Sigmoid colon (tissue), 7 donors: ENCODE data around the gene CEP112. TPM values are rescaled to one million over a fixed set of nuclear protein-coding genes. Genes with fewer than 3 reads are reported as not detected.

Source experiments
- DNase-seq: peaks from one replicate; pipeline ENCODE4 v3.0.0-alpha.2; 2019
- H3K27ac ChIP-seq, 4 donors: fragments of 200-600 bp; sonication (generic); one replicate each; pipeline ENCODE4 v1.5.1; 2016 to 2019; ENCODE audit warnings: mild to moderate bottlenecking in 1 of 4
- H3K27me3 ChIP-seq, 3 donors: fragments of 200-600 bp; sonication (generic); one replicate each; pipeline ENCODE4 v1.5.1; 2019; ENCODE audit warnings: mild to moderate bottlenecking in 1 of 3
- H3K36me3 ChIP-seq, 4 donors: fragments of 200-600 bp; sonication (generic); one replicate each; pipeline ENCODE4 v1.5.1; 2016 to 2019
- H3K4me1 ChIP-seq, 4 donors: fragments of 200-600 bp; sonication (generic); one replicate each; pipeline ENCODE4 v1.5.1; 2017 to 2019
- H3K4me3 ChIP-seq, 4 donors: fragments of 200-600 bp; sonication (generic); one replicate each; pipeline ENCODE4 v1.5.1; 2017 to 2019; ENCODE audit warnings: mild to moderate bottlenecking in 2 of 4, moderate library complexity in 1 of 4
- H3K9me3 ChIP-seq, 4 donors: fragments of 200-600 bp in 3 of 4; sonication (generic) in 3 of 4; one replicate each; pipeline versions ENCODE4 v1.5.1 to v1.6.1; 2013 to 2019
- EP300 ChIP-seq, 4 donors: sonication (generic); formaldehyde crosslinking; IDR thresholded peaks; one replicate each; pipeline ENCODE4 v1.6.1; 2017; ENCODE audit warnings: antibody characterized with exemption in 4 of 4
- POLR2A ChIP-seq, 2 donors: fragments of 450-650 bp; IDR thresholded peaks; one replicate each; pipeline ENCODE4 v1.6.1; 2016; ENCODE audit warnings: antibody characterized with exemption in 2 of 2, mild to moderate bottlenecking in 2 of 2, moderate library complexity in 2 of 2
- POLR2AphosphoS5 ChIP-seq, 4 donors: sonication (generic); formaldehyde crosslinking; IDR thresholded peaks; one replicate each; pipeline ENCODE4 v1.6.1; 2017; ENCODE audit warnings: antibody characterized with exemption in 4 of 4
- WGBS, 2 donors: extraction: QIAGEN DNeasy Blood & Tissue Kit; methylation state at CpG; one replicate each; pipeline ENCODE4 v1.1.7; 2013; 5-methylcytosine and 5-hydroxymethylcytosine counted together
- intact Hi-C: fragments of 100-400 bp; cut with DNase I; formaldehyde crosslinking; loops from one replicate; pipeline ENCODE4 v1.15.1; 2023
- polyA plus RNA-seq, 3 donors: library from polyadenylated mRNA; stranded (reverse); fragments of 200-250 nt; gene quantifications; one replicate each; pipeline ENCODE4 v1.2.3, GENCODE V29; 2013
- total RNA-seq, 4 donors: library from RNA; depleted of rRNA; stranded (reverse); fragments of >200 nt; gene quantifications; one replicate each; pipeline ENCODE4 v1.1.0, GENCODE V29; 2016
- TF ChIP-seq, protein P1 (sequence below), 4 experiments: fragments of 450-650 bp in 3 of 4; fragments of 200-600 bp in 1 of 4; IDR thresholded peaks; one replicate each; pipeline ENCODE4 v1.5.1; 2016 to 2019; ENCODE audit warnings: antibody characterized with exemption in 4 of 4, mild to moderate bottlenecking in 3 of 4, moderate library complexity in 2 of 4
- donor health status: healthy with polysubstance abuse.
- donor health status: Bipolar disorder and iron deficiency.
- donor health status: healthy.

The CEP112 gene
- total and polyA plus RNA-seq, 7 donors: 0.92 to 29.1 (median 15.1) TPM

DNA sequence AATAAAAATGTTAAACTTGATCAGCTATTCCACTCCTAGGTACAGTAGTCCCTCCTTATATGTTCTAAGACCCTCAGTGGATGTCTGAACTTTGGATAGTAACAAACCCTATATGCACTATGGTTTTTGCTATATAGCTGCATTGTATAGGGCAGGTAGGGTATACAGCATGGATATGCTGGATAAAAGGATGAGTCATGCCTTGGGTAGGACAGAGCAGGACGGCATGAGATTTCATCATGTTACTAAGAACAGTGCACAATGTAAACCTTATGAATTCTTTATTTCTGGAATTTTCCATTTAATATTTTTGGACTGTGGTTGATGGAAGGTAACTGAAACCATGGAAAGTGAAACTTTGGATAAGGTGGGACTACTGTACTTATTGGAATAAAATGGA is 235.1 kb downstream of the CEP112 start:
- intact Hi-C loops: no loop called here
- 95 to 98% methylated on average over 1 of the region's 1 CpG for WGBS, 2 donors
- H3K9me3 ChIP-seq: peaks cover 0 to 7% (median 2%) of the 10 kb centered on the region in 4 donors

DNA sequence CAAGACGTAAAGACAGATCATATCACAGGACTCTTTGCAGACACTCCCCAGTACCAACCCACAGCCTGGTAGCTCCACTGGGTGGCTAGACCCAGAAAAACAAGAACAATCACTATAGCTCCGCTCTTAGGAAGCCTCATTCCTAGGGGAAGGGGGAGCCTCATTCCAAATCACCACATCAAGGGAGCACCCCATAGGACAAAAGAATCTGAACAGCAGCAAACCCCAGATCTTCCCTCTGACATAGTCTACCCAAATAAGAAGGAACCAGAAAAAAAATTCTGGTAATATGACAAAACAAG is 237.8 kb downstream of the CEP112 start:
- no peaks in the 10 kb centered on the region for H3K4me1 ChIP-seq
- no peak for DNase-seq
- H3K27ac ChIP-seq: no peak overlapping the region
- H3K27me3 ChIP-seq: no peaks in the 10 kb centered on the region
- H3K4me3 ChIP-seq: no peak overlapping the region
- TF ChIP-seq, protein P1, sequence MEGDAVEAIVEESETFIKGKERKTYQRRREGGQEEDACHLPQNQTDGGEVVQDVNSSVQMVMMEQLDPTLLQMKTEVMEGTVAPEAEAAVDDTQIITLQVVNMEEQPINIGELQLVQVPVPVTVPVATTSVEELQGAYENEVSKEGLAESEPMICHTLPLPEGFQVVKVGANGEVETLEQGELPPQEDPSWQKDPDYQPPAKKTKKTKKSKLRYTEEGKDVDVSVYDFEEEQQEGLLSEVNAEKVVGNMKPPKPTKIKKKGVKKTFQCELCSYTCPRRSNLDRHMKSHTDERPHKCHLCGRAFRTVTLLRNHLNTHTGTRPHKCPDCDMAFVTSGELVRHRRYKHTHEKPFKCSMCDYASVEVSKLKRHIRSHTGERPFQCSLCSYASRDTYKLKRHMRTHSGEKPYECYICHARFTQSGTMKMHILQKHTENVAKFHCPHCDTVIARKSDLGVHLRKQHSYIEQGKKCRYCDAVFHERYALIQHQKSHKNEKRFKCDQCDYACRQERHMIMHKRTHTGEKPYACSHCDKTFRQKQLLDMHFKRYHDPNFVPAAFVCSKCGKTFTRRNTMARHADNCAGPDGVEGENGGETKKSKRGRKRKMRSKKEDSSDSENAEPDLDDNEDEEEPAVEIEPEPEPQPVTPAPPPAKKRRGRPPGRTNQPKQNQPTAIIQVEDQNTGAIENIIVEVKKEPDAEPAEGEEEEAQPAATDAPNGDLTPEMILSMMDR (IDR thresholded peaks at IDR 0.05): no peak
- TF ChIP-seq POLR2A (IDR thresholded peaks at IDR 0.05) (no peak), EP300 (IDR thresholded peaks at IDR 0.05) (no peak), POLR2AphosphoS5 (IDR thresholded peaks at IDR 0.05) (no peak)
- 77 to 97% methylated on average over 2 of the region's 2 CpGs for WGBS, 2 donors
- intact Hi-C loops: no loop called here
- peaks cover 0 to 7% (median 2%) of the 10 kb centered on the region in 4 donors for H3K9me3 ChIP-seq
- peaks cover 0 to 3% (median 0%) of the 10 kb centered on the region in 4 donors for H3K36me3 ChIP-seq

More for the DNA sequence above, 235.1 kb downstream of the CEP112 start:
- peaks cover 0 to 6% (median 0%) of the 10 kb centered on the region in 4 donors for H3K36me3 ChIP-seq
- H3K27me3 ChIP-seq: no peaks in the 10 kb centered on the region
- H3K4me3 ChIP-seq: no peak overlapping the region
- no peak overlapping the region for H3K27ac ChIP-seq
- TF ChIP-seq POLR2A (IDR thresholded peaks at IDR 0.05) (no peak), POLR2AphosphoS5 (IDR thresholded peaks at IDR 0.05) (no peak), EP300 (IDR thresholded peaks at IDR 0.05) (no peak)
- TF ChIP-seq, protein P1 (IDR thresholded peaks at IDR 0.05): no peak
- no peak for DNase-seq
- no peaks in the 10 kb centered on the region for H3K4me1 ChIP-seq

GRCh38 chr17:65953316-65954147 is 238.4 kb downstream of the CEP112 start:
- intact Hi-C loops: no loop called here
- no peaks in the 10 kb centered on the region for H3K4me1 ChIP-seq
- peaks cover 0 to 4% (median under 1%) of the 10 kb centered on the region in 4 donors for H3K9me3 ChIP-seq
- 94 to 95% methylated on average over 11 of the region's 11 CpGs for WGBS, 2 donors
- H3K36me3 ChIP-seq: no peaks in the 10 kb centered on the region
- TF ChIP-seq POLR2A (IDR thresholded peaks at IDR 0.05) (no peak), POLR2AphosphoS5 (IDR thresholded peaks at IDR 0.05) (no peak), EP300 (IDR thresholded peaks at IDR 0.05) (no peak)
- TF ChIP-seq, protein P1 (IDR thresholded peaks at IDR 0.05): no peak
- DNase-seq: no peak
- H3K4me3 ChIP-seq: no peak overlapping the region
- no peak overlapping the region for H3K27ac ChIP-seq
- H3K27me3 ChIP-seq: no peaks in the 10 kb centered on the region

DNA sequence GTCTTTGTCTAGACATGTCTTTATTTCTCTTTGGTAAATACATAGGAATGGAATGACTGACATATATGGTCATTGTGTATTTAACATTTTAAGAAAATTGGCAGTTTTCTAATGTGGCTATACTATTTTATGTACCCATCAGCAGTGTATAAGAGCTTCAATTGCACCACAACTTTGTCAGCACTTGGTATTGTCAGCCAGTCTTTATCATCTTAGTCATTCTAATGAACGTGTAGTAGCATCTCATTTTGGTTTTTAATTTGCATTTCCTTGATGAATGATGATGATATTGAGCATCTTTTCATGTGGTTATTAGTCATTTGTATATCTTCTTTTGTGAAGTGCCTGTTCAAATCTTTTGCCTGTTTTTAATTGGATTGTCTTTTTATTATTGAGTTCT is 239.3 kb downstream of the CEP112 start:
- TF ChIP-seq, protein P1 (IDR thresholded peaks at IDR 0.05): no peak
- TF ChIP-seq POLR2A (IDR thresholded peaks at IDR 0.05) (no peak), EP300 (IDR thresholded peaks at IDR 0.05) (no peak), POLR2AphosphoS5 (IDR thresholded peaks at IDR 0.05) (no peak)
- H3K4me3 ChIP-seq: no peak overlapping the region
- H3K4me1 ChIP-seq: no peaks in the 10 kb centered on the region
- H3K27ac ChIP-seq: no peak overlapping the region
- intact Hi-C loops: no loop called here
- no peak for DNase-seq
- H3K36me3 ChIP-seq: no peaks in the 10 kb centered on the region
- 85 to 96% methylated on average over 1 of the region's 1 CpG for WGBS, 2 donors
- H3K9me3 ChIP-seq: peaks cover 0 to 4% (median 0%) of the 10 kb centered on the region in 4 donors
- no peaks in the 10 kb centered on the region for H3K27me3 ChIP-seq
